Mucosa of descending colon (tissue), 3 donors: ENCODE results near the gene CASZ1. TPM values are rescaled to one million over a fixed set of nuclear protein-coding genes. Genes with fewer than 3 reads are reported as not detected.

Source experiments
- ATAC-seq: fragments of 200-7000 bp; cut with Tn5 transposase; one replicate; pipeline ENCODE4 v1.9.1; 2020; ENCODE audit warnings: mild to moderate bottlenecking, moderate library complexity
- DNase-seq, 3 donors: peaks; one replicate each; pipeline ENCODE4 v3.0.0-alpha.2; 2020
- H3K36me3 ChIP-seq: fragments of 200-600 bp; one replicate; pipeline ENCODE4 v1.8.0; 2021; ENCODE audit warnings: low read depth, mild to moderate bottlenecking
- H3K4me1 ChIP-seq: fragments of 200-600 bp; one replicate; pipeline ENCODE4 v1.8.0; 2021; ENCODE audit warnings: low read depth, mild to moderate bottlenecking
- H3K4me3 ChIP-seq: fragments of 200-600 bp; one replicate; pipeline ENCODE4 v1.8.0; 2021; ENCODE audit warnings: mild to moderate bottlenecking
- H3K9me3 ChIP-seq: fragments of 200-600 bp; one replicate; pipeline ENCODE4 v1.8.0; 2021; ENCODE audit warnings: mild to moderate bottlenecking
- intact Hi-C, 2 donors: fragments of 100-400 bp; cut with DNase I in 1 of 2; cut with micrococcal nuclease in 1 of 2; formaldehyde crosslinking; loops; one replicate each; pipeline versions ENCODE4 v1.11.0 to v1.11.1; 2022; cut with DNase I, micrococcal nuclease
- total RNA-seq, 3 donors: library from RNA; stranded (reverse); fragmentation: NEBNext Ultra II Directional in 2 of 3; extraction: Animal tissue kit (Norgen Biotek cat#: 25700) in 2 of 3; gene quantifications; one replicate each; pipeline versions ENCODE4 v1.2.1 to v1.2.4, GENCODE V29; 2021 to 2023
- TF ChIP-seq, protein P1 (sequence below): fragments of 200-600 bp; IDR thresholded peaks from one replicate; pipeline ENCODE4 v1.8.0; 2022; ENCODE audit warnings: antibody characterized with exemption, mild to moderate bottlenecking
- donor health status: DM: no; HTN: no; CAD: no; lungs with moderate emphysema.
- donor health status: DM: no; HTN: no; CAD: no.
- donor health status: DM: no; HTN: yes; CAD: no.

Gene CASZ1
- total RNA-seq, 3 donors from 2014 or later = 66.5 to 110 (median 84.5) TPM

DNA sequence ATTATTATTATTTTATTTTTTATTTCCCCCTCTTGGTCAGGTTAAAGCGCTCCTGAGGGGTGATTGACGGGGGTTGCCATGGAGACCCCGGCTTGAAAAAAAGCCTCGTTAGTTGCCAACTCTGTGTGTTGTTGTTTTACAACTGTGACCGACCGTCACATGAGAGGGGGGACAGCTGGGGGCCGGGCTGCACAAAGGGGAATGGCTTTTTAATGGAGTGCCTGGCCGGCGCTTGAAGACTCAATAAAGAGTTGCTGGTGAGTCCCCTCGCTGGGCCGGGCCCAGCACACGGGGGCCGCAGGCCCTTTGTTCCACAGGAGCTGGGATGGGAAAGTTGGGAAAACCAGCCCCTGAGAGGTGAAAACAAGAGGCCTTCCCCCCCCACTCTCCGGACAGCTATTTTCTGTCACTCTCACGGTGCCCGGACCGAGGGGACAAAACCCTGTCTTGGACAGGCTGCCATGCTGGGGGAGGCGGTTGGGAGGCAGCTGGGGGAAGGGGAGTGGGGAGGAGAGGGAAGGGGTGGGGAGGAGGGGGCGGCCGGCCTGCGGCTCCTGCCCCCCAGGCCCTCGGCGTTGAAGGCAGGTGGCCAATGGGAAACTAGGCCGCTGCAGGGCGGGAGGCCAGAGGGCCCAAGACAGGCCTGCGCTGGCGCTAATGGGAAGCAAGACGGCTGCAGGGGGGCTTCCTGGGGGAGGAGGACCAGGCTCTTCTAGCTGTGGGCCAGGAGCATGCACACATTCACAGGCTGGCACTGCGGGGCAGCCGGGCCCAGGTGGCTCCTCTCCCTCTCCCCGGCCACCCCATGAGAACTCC, 67.6 kb downstream of the CASZ1 start:
- DNase-seq (peak in 1 of 3 donors; percentile 27), ATAC-seq (no peak)
- H3K4me1 ChIP-seq = peaks cover 13% of the 10 kb centered on the region
- TF ChIP-seq, protein P1, sequence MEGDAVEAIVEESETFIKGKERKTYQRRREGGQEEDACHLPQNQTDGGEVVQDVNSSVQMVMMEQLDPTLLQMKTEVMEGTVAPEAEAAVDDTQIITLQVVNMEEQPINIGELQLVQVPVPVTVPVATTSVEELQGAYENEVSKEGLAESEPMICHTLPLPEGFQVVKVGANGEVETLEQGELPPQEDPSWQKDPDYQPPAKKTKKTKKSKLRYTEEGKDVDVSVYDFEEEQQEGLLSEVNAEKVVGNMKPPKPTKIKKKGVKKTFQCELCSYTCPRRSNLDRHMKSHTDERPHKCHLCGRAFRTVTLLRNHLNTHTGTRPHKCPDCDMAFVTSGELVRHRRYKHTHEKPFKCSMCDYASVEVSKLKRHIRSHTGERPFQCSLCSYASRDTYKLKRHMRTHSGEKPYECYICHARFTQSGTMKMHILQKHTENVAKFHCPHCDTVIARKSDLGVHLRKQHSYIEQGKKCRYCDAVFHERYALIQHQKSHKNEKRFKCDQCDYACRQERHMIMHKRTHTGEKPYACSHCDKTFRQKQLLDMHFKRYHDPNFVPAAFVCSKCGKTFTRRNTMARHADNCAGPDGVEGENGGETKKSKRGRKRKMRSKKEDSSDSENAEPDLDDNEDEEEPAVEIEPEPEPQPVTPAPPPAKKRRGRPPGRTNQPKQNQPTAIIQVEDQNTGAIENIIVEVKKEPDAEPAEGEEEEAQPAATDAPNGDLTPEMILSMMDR = no peak
- no peak overlapping the region for H3K4me3 ChIP-seq
- H3K9me3 ChIP-seq = no peaks in the 10 kb centered on the region
- no peaks in the 10 kb centered on the region for H3K36me3 ChIP-seq
- intact Hi-C loops = no loop called here

- Histone ChIP-seq H3K4me1 (peaks cover 13% of the 10 kb centered on the region), H3K4me3 (no peak overlapping the region), H3K9me3 (no peaks in the 10 kb centered on the region), H3K36me3 (no peaks in the 10 kb centered on the region)
- DNase-seq = no peak
- TF ChIP-seq, protein P1 = no peak
- no peak for ATAC-seq
- intact Hi-C loops = no loop called here
Observed at GRCh38 chr1:10727751-10728232, 68.7 kb downstream of the CASZ1 start.

DNA sequence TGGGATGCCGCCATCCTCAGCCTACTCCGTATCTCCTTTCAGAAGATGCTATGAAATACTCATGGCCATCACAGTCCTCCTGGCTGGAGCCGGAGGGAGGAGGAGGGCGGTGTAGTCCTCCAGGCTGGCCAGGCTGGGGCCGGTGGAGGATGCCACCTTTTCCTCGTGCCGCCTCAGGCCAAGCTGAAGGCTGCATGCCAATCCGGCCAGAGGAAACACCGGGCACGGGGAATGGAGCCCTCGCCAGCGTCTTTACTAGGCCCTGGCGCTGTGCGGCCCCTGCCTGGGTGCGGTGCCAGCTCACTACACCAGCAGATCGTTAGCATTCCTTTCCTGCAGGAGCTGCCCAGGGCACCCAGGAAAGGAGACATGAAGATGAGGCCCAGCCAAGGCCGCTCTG, 70.1 kb downstream of the CASZ1 start:
- DNase-seq (no peak), ATAC-seq (no peak)
- H3K36me3 ChIP-seq = no peaks in the 10 kb centered on the region
- intact Hi-C loops = no loop called here
- TF ChIP-seq, protein P1 = no peak
- H3K9me3 ChIP-seq = no peaks in the 10 kb centered on the region
- H3K4me3 ChIP-seq = no peak overlapping the region
- H3K4me1 ChIP-seq = peaks cover 9% of the 10 kb centered on the region

GRCh38 chr1:10724948-10725847, 71.2 kb downstream of the CASZ1 start:
- H3K4me1 ChIP-seq = peaks cover 7% of the 10 kb centered on the region
- ATAC-seq (no peak), DNase-seq (no peak)
- H3K36me3 ChIP-seq = no peaks in the 10 kb centered on the region
- no peaks in the 10 kb centered on the region for H3K9me3 ChIP-seq
- no peak overlapping the region for H3K4me3 ChIP-seq
- intact Hi-C loops = no loop called here
- TF ChIP-seq, protein P1 = no peak

DNA sequence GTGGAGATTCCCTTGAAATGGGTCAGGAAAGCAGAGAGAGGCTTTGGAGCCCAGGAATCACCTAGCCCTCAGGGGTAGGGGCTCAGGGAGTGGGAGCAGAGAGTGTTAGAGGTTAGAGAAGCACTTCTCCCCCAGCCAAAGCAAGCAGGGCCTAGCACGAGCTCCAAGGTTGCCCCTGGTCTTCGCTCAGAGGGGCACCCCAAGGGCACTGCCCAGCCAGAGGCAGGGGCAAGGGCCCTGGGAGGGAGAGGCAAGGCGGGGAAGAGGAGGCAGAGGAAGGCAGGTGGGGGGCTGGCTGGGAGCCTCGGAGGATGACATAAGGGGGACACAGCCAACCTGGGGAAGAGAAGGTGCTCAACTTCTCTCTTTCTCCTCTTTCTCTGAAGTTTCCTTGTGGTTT, 71.9 kb downstream of the CASZ1 start:
- no peak for DNase-seq
- ATAC-seq = no peak
- Histone ChIP-seq H3K9me3 (no peaks in the 10 kb centered on the region), H3K36me3 (no peaks in the 10 kb centered on the region), H3K4me1 (peaks cover 7% of the 10 kb centered on the region), H3K4me3 (no peak overlapping the region)
- intact Hi-C loops = no loop called here
- TF ChIP-seq, protein P1 = no peak
